Activated T-cell treated with anti-CD3 and anti-CD28 coated beads, Interleukin-2, amount 50 U/mL, for 4 hours (primary cell): ENCODE data around the gene ACTR1B. TPM values are rescaled to one million over a fixed set of nuclear protein-coding genes. Genes with fewer than 3 reads are reported as not detected.
A peak's percentile ranks its signal among the peaks of the same experiment; 100 is the strongest.
"Not testable (repeated sequence)": the region's sequence is repeated elsewhere in the genome, so short reads cannot be mapped to it uniquely, and the experiment has no call there.

Experiments
- ATAC-seq, 2 donors: fragments of 200-7000 bp; cut with Tn5 transposase; one replicate each; pipeline ENCODE4 v1.10.0; 2021
- DNase-seq: peaks from one replicate; pipeline ENCODE4 v3.0.0-alpha.2; 2020
- H3K27me3 Mint-ChIP-seq: one replicate; pipeline ENCODE4 v1.8.0; 2021; ENCODE audit warnings: low read depth, mixed read lengths
- H3K36me3 Mint-ChIP-seq: one replicate; pipeline ENCODE4 v1.8.0; 2022; ENCODE audit warnings: mixed read lengths; ENCODE audit not compliant: insufficient read depth
- H3K4me1 Mint-ChIP-seq: one replicate; pipeline ENCODE4 v1.8.0; 2021; ENCODE audit warnings: low read depth, mixed read lengths
- H3K4me3 Mint-ChIP-seq: one replicate; pipeline ENCODE4 v1.8.0; 2021; ENCODE audit warnings: mild to moderate bottlenecking, moderate library complexity, mixed read lengths
- H3K9me3 Mint-ChIP-seq: one replicate; pipeline ENCODE4 v1.8.0; 2021; ENCODE audit warnings: mixed read lengths
- total RNA-seq, 3 donors: library from RNA; stranded (reverse); gene quantifications; one replicate each; pipeline ENCODE4 v1.2.1, GENCODE V29; 2021

The ACTR1B gene
- 10 to 100 TPM; 66.3 to 70.7 (median 67.1) TPM for total RNA-seq

- peak within 1 kb of the TSS; percentile 97 for H3K4me3 Mint-ChIP-seq
- no peaks in the 10 kb centered on the region for H3K9me3 Mint-ChIP-seq
- ATAC-seq: peak; percentile 82 to 83
- peaks cover 8% of the 10 kb centered on the region for H3K36me3 Mint-ChIP-seq
- H3K27me3 Mint-ChIP-seq: no peaks in the 10 kb centered on the region
- peak; percentile 96 for DNase-seq
- H3K4me1 Mint-ChIP-seq: peaks cover 27% of the 10 kb centered on the region
These were observed at the start of gene ACTR1B for GRCh38 chr2:97663962-97664635. ACTR1B (minus strand) TSS chr2:97664044; CDS start chr2:97663890, 154 bp downstream.

- Mint-ChIP-seq H3K9me3 (no peaks in the 10 kb centered on the region), H3K4me1 (peaks cover 75% of the 10 kb centered on the region), H3K36me3 (peaks cover 10% of the 10 kb centered on the region), H3K4me3 (peak overlapping the region; percentile 98), H3K27me3 (no peaks in the 10 kb centered on the region)
- ATAC-seq: peak; percentile 32 to 39
- DNase-seq: peak; percentile 59
These were observed 49.0 kb upstream of the ACTR1B start for GRCh38 chr2:97712693-97713295.

DNA sequence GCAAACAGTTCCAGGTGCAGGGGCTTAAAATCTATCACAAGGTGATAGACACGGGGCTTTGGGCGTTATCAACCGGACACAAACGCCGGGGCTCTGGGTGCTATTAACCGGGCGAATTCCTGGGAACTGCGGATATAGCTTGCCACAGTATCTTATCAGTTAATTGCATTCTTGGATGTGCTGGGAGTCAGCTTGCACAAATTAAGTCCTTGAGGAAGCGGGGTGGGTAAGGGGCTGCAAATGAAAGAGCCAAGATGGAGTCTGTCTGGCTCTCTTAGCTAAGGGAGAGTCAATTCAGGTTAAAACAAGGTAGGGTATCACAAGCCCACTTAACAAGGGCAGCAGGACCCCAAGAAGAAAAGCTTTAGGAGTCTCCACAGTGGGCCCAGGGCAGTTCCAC is 48.3 kb upstream of the ACTR1B start:
- DNase-seq, H3K27me3 Mint-ChIP-seq, H3K9me3 Mint-ChIP-seq, ATAC-seq: not testable (repeated sequence)
- Mint-ChIP-seq H3K36me3 (peaks cover 10% of the 10 kb centered on the region), H3K4me1 (peaks cover 69% of the 10 kb centered on the region), H3K4me3 (peak overlapping the region; percentile 98)

DNA sequence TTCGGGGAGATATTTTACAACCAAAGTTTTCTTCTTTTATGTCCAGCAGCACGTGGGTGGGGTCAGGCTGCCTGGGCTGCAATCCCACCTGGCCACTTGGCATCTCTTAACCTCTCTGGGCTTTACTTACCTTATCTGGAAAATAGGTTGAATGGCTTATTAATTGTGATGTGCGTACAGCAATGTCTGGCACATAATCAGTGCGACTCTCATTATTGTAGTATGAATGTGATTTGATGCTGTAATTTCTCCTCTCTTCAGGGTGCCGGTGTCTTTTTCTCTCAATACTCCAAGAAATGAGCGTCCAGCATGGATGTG is 47.5 kb upstream of the ACTR1B start:
- ATAC-seq: no peak
- peaks cover 9% of the 10 kb centered on the region for H3K36me3 Mint-ChIP-seq
- no peaks in the 10 kb centered on the region for H3K27me3 Mint-ChIP-seq
- no peak for DNase-seq
- peak overlapping the region; percentile 98 for H3K4me3 Mint-ChIP-seq
- H3K4me1 Mint-ChIP-seq: peaks cover 62% of the 10 kb centered on the region
- H3K9me3 Mint-ChIP-seq: no peaks in the 10 kb centered on the region

- Mint-ChIP-seq H3K9me3 (no peaks in the 10 kb centered on the region), H3K4me3 (no peak overlapping the region), H3K27me3 (no peaks in the 10 kb centered on the region), H3K36me3 (no peaks in the 10 kb centered on the region), H3K4me1 (peaks cover 39% of the 10 kb centered on the region)
- ATAC-seq: no peak
- DNase-seq: no peak
These were observed 44.8 kb upstream of the ACTR1B start for GRCh38 chr2:97708608-97709007.

GRCh38 chr2:97708048-97708380 is 44.2 kb upstream of the ACTR1B start:
- Mint-ChIP-seq H3K4me1 (peaks cover 33% of the 10 kb centered on the region), H3K36me3 (no peaks in the 10 kb centered on the region), H3K9me3 (no peaks in the 10 kb centered on the region), H3K27me3 (no peaks in the 10 kb centered on the region), H3K4me3 (no peak overlapping the region)
- DNase-seq: no peak
- ATAC-seq: no peak

DNA sequence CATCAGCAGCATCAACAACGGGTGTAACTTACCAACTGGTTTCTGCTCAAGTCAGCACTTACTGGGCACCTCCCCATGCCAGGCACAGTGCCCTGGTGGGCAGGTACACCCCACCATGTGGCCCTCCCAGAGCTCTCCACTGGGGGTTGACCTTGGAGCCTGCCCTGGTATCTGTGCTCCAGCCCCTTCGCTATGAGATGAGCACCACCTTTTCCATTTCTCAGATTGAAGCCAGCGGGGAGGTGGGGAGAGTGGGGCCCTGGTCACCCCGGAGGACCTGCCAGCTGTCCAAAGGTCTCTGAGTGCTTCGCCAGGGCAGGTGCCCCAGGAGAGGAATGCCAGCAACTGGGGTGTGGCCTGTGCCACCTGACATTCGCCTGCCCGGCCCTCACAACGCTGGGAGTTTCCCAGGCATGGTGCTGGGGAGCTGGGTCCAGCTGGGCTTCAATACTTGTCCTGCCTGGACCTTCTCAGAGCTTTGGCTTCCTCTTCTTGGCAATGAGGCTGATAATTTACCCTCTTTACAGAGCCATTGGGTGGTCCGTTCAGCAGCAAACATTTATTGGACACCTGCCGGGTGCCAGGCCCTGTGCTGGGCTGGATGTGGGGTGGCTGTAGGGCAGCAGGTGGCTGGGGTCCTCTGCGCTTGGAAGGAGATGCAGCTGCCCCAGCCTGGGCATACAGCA is 43.7 kb upstream of the ACTR1B start:
- no peaks in the 10 kb centered on the region for H3K27me3 Mint-ChIP-seq
- no peak for ATAC-seq
- no peaks in the 10 kb centered on the region for H3K9me3 Mint-ChIP-seq
- DNase-seq: no peak
- no peak overlapping the region for H3K4me3 Mint-ChIP-seq
- peaks cover 27% of the 10 kb centered on the region for H3K4me1 Mint-ChIP-seq
- H3K36me3 Mint-ChIP-seq: no peaks in the 10 kb centered on the region

DNA sequence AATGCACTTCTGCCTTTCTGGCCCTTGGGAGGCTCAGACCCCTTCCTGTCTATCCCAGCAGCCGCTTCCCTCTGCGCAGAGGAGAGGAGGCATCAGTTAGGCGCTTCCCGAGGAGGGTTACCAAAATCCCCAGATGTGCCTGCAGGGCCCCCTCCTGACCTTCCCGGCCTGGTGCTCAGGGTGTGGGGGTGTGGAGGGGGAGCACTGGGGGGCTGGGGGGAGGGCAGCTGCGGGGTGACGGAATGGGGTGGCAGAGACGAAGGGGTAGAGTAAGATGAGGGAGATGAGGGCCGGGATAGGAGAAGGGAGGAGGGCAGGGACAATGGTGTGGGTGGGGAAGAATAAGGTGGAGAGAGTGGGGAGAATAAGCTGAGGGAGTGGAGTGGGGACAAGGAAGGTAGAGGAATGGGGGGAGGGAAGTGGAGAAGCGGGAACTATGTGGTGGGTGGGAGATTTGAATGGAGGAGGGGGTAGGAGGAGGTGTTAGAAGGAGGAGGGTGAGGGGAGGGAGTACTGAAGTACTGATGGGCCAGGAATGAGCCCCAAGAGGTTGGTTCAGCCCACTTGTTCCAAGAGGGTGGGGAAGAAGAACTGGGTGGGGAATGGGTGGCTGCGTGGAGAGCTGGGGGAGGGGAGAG is 43.0 kb upstream of the ACTR1B start:
- ATAC-seq (no peak), DNase-seq (no peak)
- Mint-ChIP-seq H3K36me3 (no peaks in the 10 kb centered on the region), H3K4me3 (no peak overlapping the region), H3K9me3 (no peaks in the 10 kb centered on the region), H3K4me1 (peaks cover 21% of the 10 kb centered on the region), H3K27me3 (no peaks in the 10 kb centered on the region)

- Mint-ChIP-seq H3K36me3 (no peaks in the 10 kb centered on the region), H3K4me3 (no peak overlapping the region), H3K27me3 (no peaks in the 10 kb centered on the region), H3K9me3 (no peaks in the 10 kb centered on the region), H3K4me1 (peaks cover 14% of the 10 kb centered on the region)
- DNase-seq: no peak
- no peak for ATAC-seq
These were observed 42.3 kb upstream of the ACTR1B start for GRCh38 chr2:97706112-97706511.

- H3K36me3 Mint-ChIP-seq: no peaks in the 10 kb centered on the region
- H3K4me3 Mint-ChIP-seq: no peak overlapping the region
- DNase-seq (no peak), ATAC-seq (no peak)
- no peaks in the 10 kb centered on the region for H3K27me3 Mint-ChIP-seq
- no peaks in the 10 kb centered on the region for H3K9me3 Mint-ChIP-seq
- H3K4me1 Mint-ChIP-seq: peaks cover 5% of the 10 kb centered on the region
These were observed 41.1 kb upstream of the ACTR1B start for GRCh38 chr2:97704989-97705388.

DNA sequence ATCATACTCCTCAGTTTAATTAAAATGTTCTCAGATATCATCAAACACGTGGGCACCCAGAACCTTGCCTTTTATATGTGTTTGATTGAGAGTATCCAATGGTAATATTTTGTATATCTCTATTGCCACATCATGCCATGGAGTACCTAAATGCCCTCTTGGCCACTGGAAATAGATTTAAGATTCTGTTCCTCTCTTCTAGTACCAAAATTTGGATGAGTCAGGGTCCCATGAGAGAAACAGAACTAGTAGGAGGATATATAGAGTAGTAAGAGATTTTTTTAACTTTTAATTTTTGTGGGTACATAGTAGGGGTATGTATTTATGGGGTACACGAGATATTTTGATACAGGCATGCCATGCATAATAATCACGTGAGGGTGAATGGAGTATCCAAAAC is 39.9 kb upstream of the ACTR1B start:
- no peaks in the 10 kb centered on the region for H3K27me3 Mint-ChIP-seq
- DNase-seq (no peak), ATAC-seq (no peak)
- no peaks in the 10 kb centered on the region for H3K36me3 Mint-ChIP-seq
- no peak overlapping the region for H3K4me3 Mint-ChIP-seq
- H3K4me1 Mint-ChIP-seq: peaks cover 2% of the 10 kb centered on the region
- H3K9me3 Mint-ChIP-seq: no peaks in the 10 kb centered on the region

- Mint-ChIP-seq H3K36me3 (no peaks in the 10 kb centered on the region), H3K4me3 (no peak overlapping the region), H3K9me3 (no peaks in the 10 kb centered on the region), H3K4me1 (peaks cover 2% of the 10 kb centered on the region), H3K27me3 (no peaks in the 10 kb centered on the region)
- ATAC-seq (no peak), DNase-seq (no peak)
These were observed 39.1 kb upstream of the ACTR1B start for GRCh38 chr2:97702731-97703470.

GRCh38 chr2:97701851-97702465 is 38.1 kb upstream of the ACTR1B start:
- H3K4me1 Mint-ChIP-seq: peaks cover 5% of the 10 kb centered on the region
- no peaks in the 10 kb centered on the region for H3K27me3 Mint-ChIP-seq
- DNase-seq (no peak), ATAC-seq (no peak)
- no peaks in the 10 kb centered on the region for H3K36me3 Mint-ChIP-seq
- H3K4me3 Mint-ChIP-seq: no peak overlapping the region
- no peaks in the 10 kb centered on the region for H3K9me3 Mint-ChIP-seq

GRCh38 chr2:97701186-97701585 is 37.3 kb upstream of the ACTR1B start:
- Mint-ChIP-seq H3K9me3 (no peaks in the 10 kb centered on the region), H3K4me1 (peaks cover 6% of the 10 kb centered on the region), H3K36me3 (no peaks in the 10 kb centered on the region), H3K4me3 (no peak overlapping the region), H3K27me3 (no peaks in the 10 kb centered on the region)
- ATAC-seq: no peak
- DNase-seq: no peak
